Measurements from ENCODE around the gene ATRIP.

DNA sequence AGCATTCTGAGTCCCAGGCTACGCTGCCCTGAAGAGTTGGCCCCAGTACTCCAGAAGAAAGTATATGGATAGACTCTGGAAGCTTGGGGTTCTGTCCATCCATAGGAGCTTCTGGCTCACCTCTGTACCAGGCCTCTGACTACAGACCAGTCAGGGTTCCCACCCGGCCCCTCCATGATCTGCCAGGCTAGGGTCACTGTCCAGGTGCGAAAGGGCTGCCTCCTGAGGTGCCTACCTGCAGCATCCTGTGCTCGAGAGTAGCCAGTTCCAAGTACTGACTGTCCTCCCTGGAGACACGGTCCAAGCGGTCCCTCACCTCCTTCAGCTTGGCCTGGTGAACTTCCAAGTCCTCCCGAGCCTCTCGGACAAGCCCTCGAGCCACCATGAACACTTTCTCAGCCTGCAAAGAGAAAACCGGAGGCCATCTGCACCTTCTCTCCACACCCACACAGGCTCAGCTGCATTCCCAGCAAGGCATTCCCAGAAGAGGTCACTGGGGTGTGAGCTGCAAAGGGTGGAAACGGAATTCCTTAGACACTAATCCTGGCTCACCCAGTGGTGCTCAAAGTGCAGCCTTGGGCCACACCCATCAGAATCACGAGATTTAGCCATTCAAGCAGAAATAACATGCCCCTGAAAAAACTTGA is 12.9 kb upstream of the ATRIP start:
- TF ChIP-seq CTCF (IDR thresholded peaks at IDR 0.05; ENCODE audit: low read depth, low read length) (no peak), EZH2phosphoT487 (IDR thresholded peaks at IDR 0.05; ENCODE audit: low read depth) (no peak)

Data from OCI-LY3 (cell line).